Peyer's patch (tissue), 4 donors: ENCODE measurements around the gene GALNT13. TPM values are rescaled to one million over a fixed set of nuclear protein-coding genes. Genes with fewer than 3 reads are reported as not detected.

Experiments used
- DNase-seq, 3 donors: peaks; one replicate each; pipeline ENCODE4 v3.0.0-alpha.2; 2017 to 2019
- H3K27ac ChIP-seq, 4 donors: fragments of 200-600 bp; sonication (generic); one replicate each; pipeline ENCODE4 v1.5.1; 2016 to 2019
- H3K27me3 ChIP-seq, 2 donors: fragments of 200-600 bp; sonication (generic); one replicate each; pipeline ENCODE4 v1.5.1; 2019
- H3K36me3 ChIP-seq, 3 donors: fragments of 200-600 bp; sonication (generic); one replicate each; pipeline ENCODE4 v1.5.1; 2016 to 2019
- H3K4me1 ChIP-seq, 4 donors: fragments of 200-600 bp; sonication (generic); one replicate each; pipeline ENCODE4 v1.5.1; 2016 to 2019
- H3K4me3 ChIP-seq, 4 donors: fragments of 200-600 bp; sonication (generic); 1 replicate in 3 of 4; 2 replicates in 1 of 4; pipeline ENCODE4 v1.5.1; 2016 to 2019; ENCODE audit warnings: mild to moderate bottlenecking in 1 of 4
- H3K9me3 ChIP-seq, 4 donors: fragments of 200-600 bp; sonication (generic); one replicate each; pipeline ENCODE4 v1.5.1; 2016 to 2019; ENCODE audit warnings: mild to moderate bottlenecking in 1 of 4
- CTCF ChIP-seq, 6 experiments: fragments of 450-650 bp in 4 of 6; fragments of 200-600 bp in 2 of 6; sonication (generic) in 1 of 6; IDR thresholded peaks; one replicate each; pipeline ENCODE4 v1.5.1; 2017 to 2019; ENCODE audit warnings: antibody characterized with exemption in 6 of 6, mild to moderate bottlenecking in 3 of 6, moderate library complexity in 1 of 6
- POLR2A ChIP-seq, 2 donors: fragments of 450-650 bp; IDR thresholded peaks; one replicate each; pipeline ENCODE4 v1.5.1; 2017; ENCODE audit warnings: antibody characterized with exemption in 2 of 2, mild to moderate bottlenecking in 2 of 2, moderate library complexity in 2 of 2
- total RNA-seq, 4 donors: library from RNA; depleted of rRNA; stranded (reverse); fragments of >200 nt; gene quantifications; one replicate each; pipeline ENCODE4 v1.1.0, GENCODE V29; 2016

The GALNT13 gene
- total RNA-seq, 4 donors from 2014 or later = 1.6 to 2.7 (median 2.0) TPM

GRCh38 chr2:154455166-154455565 is 583.4 kb downstream of the GALNT13 start:
- no peaks in the 10 kb centered on the region for H3K27me3 ChIP-seq
- no peak for DNase-seq
- H3K9me3 ChIP-seq = no peaks in the 10 kb centered on the region
- TF ChIP-seq POLR2A (IDR thresholded peaks at IDR 0.05) = no peak
- TF ChIP-seq CTCF (IDR thresholded peaks at IDR 0.05) = no peak
- H3K36me3 ChIP-seq = no peaks in the 10 kb centered on the region
- H3K27ac ChIP-seq = no peak overlapping the region
- H3K4me3 ChIP-seq = no peak overlapping the region
- H3K4me1 ChIP-seq = no peaks in the 10 kb centered on the region

- H3K4me3 ChIP-seq = peak overlapping the region in 1 of 4 donors; percentile 24
These were observed 584.1 kb downstream of the GALNT13 start for GRCh38 chr2:154455866-154456265.

GRCh38 chr2:154457286-154457685 is 585.6 kb downstream of the GALNT13 start:
- H3K27me3 ChIP-seq = no peaks in the 10 kb centered on the region
- TF ChIP-seq CTCF (IDR thresholded peaks at IDR 0.05) (no peak), POLR2A (IDR thresholded peaks at IDR 0.05) (no peak)
- no peaks in the 10 kb centered on the region for H3K4me1 ChIP-seq
- H3K27ac ChIP-seq = no peak overlapping the region
- no peaks in the 10 kb centered on the region for H3K36me3 ChIP-seq
- no peaks in the 10 kb centered on the region for H3K9me3 ChIP-seq
- no peak for DNase-seq
- no peak overlapping the region for H3K4me3 ChIP-seq

More at GRCh38 chr2:154455866-154456265, 584.1 kb downstream of the GALNT13 start:
- H3K4me1 ChIP-seq = no peaks in the 10 kb centered on the region
- H3K9me3 ChIP-seq = no peaks in the 10 kb centered on the region
- H3K27me3 ChIP-seq = no peaks in the 10 kb centered on the region
- no peak for TF ChIP-seq POLR2A (IDR thresholded peaks at IDR 0.05)
- no peak for TF ChIP-seq CTCF (IDR thresholded peaks at IDR 0.05)
- no peaks in the 10 kb centered on the region for H3K36me3 ChIP-seq
- no peak overlapping the region for H3K27ac ChIP-seq
- no peak for DNase-seq

GRCh38 chr2:154459286-154459685 is 587.6 kb downstream of the GALNT13 start:
- Histone ChIP-seq H3K36me3 (no peaks in the 10 kb centered on the region), H3K4me1 (no peaks in the 10 kb centered on the region), H3K27ac (no peak overlapping the region), H3K4me3 (no peak overlapping the region), H3K9me3 (no peaks in the 10 kb centered on the region), H3K27me3 (no peaks in the 10 kb centered on the region)
- DNase-seq = no peak
- TF ChIP-seq POLR2A (IDR thresholded peaks at IDR 0.05) (no peak), CTCF (IDR thresholded peaks at IDR 0.05) (no peak)

GRCh38 chr2:154462634-154463033 is 590.9 kb downstream of the GALNT13 start:
- H3K9me3 ChIP-seq = no peaks in the 10 kb centered on the region
- DNase-seq = no peak

More at GRCh38 chr2:154462634-154463033, 590.9 kb downstream of the GALNT13 start:
- Histone ChIP-seq H3K36me3 (no peaks in the 10 kb centered on the region), H3K27me3 (no peaks in the 10 kb centered on the region), H3K4me3 (no peak overlapping the region), H3K27ac (no peak overlapping the region), H3K4me1 (no peaks in the 10 kb centered on the region)
- TF ChIP-seq CTCF (IDR thresholded peaks at IDR 0.05) = no peak
- no peak for TF ChIP-seq POLR2A (IDR thresholded peaks at IDR 0.05)
